ENCODE results near the gene DOK7.

Gene DOK7

GRCh38 chr4:3415471-3416141 is 47.5 kb upstream of the DOK7 start:
- no peak overlapping the region for H3K4ac ChIP-seq (ENCODE audit: low read length)
- no CpG with 5 or more reads among the region's 33 CpGs for WGBS, 2 donors (ENCODE audit: extremely low coverage in 2 of 2, insufficient read length in 2 of 2, insufficient replicate concordance in 1 of 2)
- no peak for DNase-seq (ENCODE audit: low spot score)

GRCh38 chr4:3416270-3416669 is 46.8 kb upstream of the DOK7 start:
- Histone ChIP-seq H2BK12ac (ENCODE audit: low read length) (no peak overlapping the region), H2AFZ (ENCODE audit: low read length) (no peak overlapping the region), H4K91ac (ENCODE audit: low read depth, low read length, poor library complexity) (no peak overlapping the region), H3K27me3 (ENCODE audit: control insufficient read depth in 3 of 3, insufficient read depth in 3 of 3, low read depth in 1 of 3, low read length in 3 of 3) (no peaks in the 10 kb centered on the region), H3K14ac (ENCODE audit: low read length) (no peak overlapping the region), H3K23ac (ENCODE audit: low read depth, low read length, poor library complexity) (no peak overlapping the region), H3K4me1 (ENCODE audit: control insufficient read depth in 2 of 2, insufficient read depth in 1 of 2, low read depth in 1 of 2, low read length in 2 of 2) (peaks cover 0 to 10% of the 10 kb centered on the region in 2 donors), H2BK15ac (ENCODE audit: low read length) (no peak overlapping the region), H3K27ac (replicated peaks; ENCODE audit: low read length) (no peak overlapping the region), H3K4me3 (ENCODE audit: low read length in 2 of 2) (no peak overlapping the region), H3K36me3 (replicated peaks in 1 of 2; ENCODE audit: control insufficient read depth in 2 of 2, insufficient read depth in 2 of 2, low read length in 2 of 2) (peaks cover 18 to 49% of the 10 kb centered on the region in 2 donors), H3K4me2 (ENCODE audit: insufficient read depth, low read length, poor library complexity, severe bottlenecking) (no peak overlapping the region), H3K4ac (ENCODE audit: low read length) (no peak overlapping the region), H2BK120ac (ENCODE audit: low read depth, low read length) (no peak overlapping the region), H3K9me3 (replicated peaks in 1 of 2; ENCODE audit: control insufficient read depth in 2 of 2, insufficient read depth in 1 of 2, low read depth in 1 of 2, low read length in 2 of 2) (no peaks in the 10 kb centered on the region), H2BK5ac (ENCODE audit: low read length) (no peak overlapping the region), H3K9ac (ENCODE audit: low read depth, low read length, poor library complexity) (no peak overlapping the region), H3K18ac (ENCODE audit: low read length) (no peak overlapping the region), H3K79me1 (ENCODE audit: low read depth, low read length) (no peaks in the 10 kb centered on the region), H2AK5ac (ENCODE audit: low read depth, low read length) (no peak overlapping the region), H4K8ac (ENCODE audit: low read depth, low read length) (no peak overlapping the region)
- DNase-seq (ENCODE audit: low spot score) = no peak
- WGBS, 2 donors (ENCODE audit: extremely low coverage in 2 of 2, insufficient read length in 2 of 2, insufficient replicate concordance in 1 of 2) = no CpG with 5 or more reads among the region's 18 CpGs

More at GRCh38 chr4:3415471-3416141, 47.5 kb upstream of the DOK7 start:
- H3K9ac ChIP-seq (ENCODE audit: low read depth, low read length, poor library complexity) = no peak overlapping the region
- no peak overlapping the region for H3K18ac ChIP-seq (ENCODE audit: low read length)
- H3K4me2 ChIP-seq (ENCODE audit: insufficient read depth, low read length, poor library complexity, severe bottlenecking) = no peak overlapping the region
- H3K79me1 ChIP-seq (ENCODE audit: low read depth, low read length) = no peaks in the 10 kb centered on the region
- H2AFZ ChIP-seq (ENCODE audit: low read length) = no peak overlapping the region
- H2BK12ac ChIP-seq (ENCODE audit: low read length) = no peak overlapping the region
- peaks cover 0 to 10% of the 10 kb centered on the region in 2 donors for H3K4me1 ChIP-seq (ENCODE audit: control insufficient read depth in 2 of 2, insufficient read depth in 1 of 2, low read depth in 1 of 2, low read length in 2 of 2)
- H2AK5ac ChIP-seq (ENCODE audit: low read depth, low read length) = no peak overlapping the region
- no peaks in the 10 kb centered on the region for H3K27me3 ChIP-seq (ENCODE audit: control insufficient read depth in 3 of 3, insufficient read depth in 3 of 3, low read depth in 1 of 3, low read length in 3 of 3)
- H2BK15ac ChIP-seq (ENCODE audit: low read length) = no peak overlapping the region
- H3K14ac ChIP-seq (ENCODE audit: low read length) = no peak overlapping the region
- H3K23ac ChIP-seq (ENCODE audit: low read depth, low read length, poor library complexity) = no peak overlapping the region
- H2BK120ac ChIP-seq (ENCODE audit: low read depth, low read length) = no peak overlapping the region
- no peak overlapping the region for H4K8ac ChIP-seq (ENCODE audit: low read depth, low read length)
- no peak overlapping the region for H2BK5ac ChIP-seq (ENCODE audit: low read length)
- H3K27ac ChIP-seq (replicated peaks; ENCODE audit: low read length) = no peak overlapping the region
- no peak overlapping the region for H3K4me3 ChIP-seq (ENCODE audit: low read length in 2 of 2)
- peaks cover 15 to 43% of the 10 kb centered on the region in 2 donors for H3K36me3 ChIP-seq (replicated peaks in 1 of 2; ENCODE audit: control insufficient read depth in 2 of 2, insufficient read depth in 2 of 2, low read length in 2 of 2)
- H4K91ac ChIP-seq (ENCODE audit: low read depth, low read length, poor library complexity) = no peak overlapping the region
- H3K9me3 ChIP-seq (replicated peaks in 1 of 2; ENCODE audit: control insufficient read depth in 2 of 2, insufficient read depth in 1 of 2, low read depth in 1 of 2, low read length in 2 of 2) = no peaks in the 10 kb centered on the region

GRCh38 chr4:3416821-3417221 is 46.3 kb upstream of the DOK7 start:
- H3K79me1 ChIP-seq (ENCODE audit: low read depth, low read length) = no peaks in the 10 kb centered on the region
- H3K14ac ChIP-seq (ENCODE audit: low read length) = no peak overlapping the region
- H3K27ac ChIP-seq (replicated peaks; ENCODE audit: low read length) = no peak overlapping the region
- no peak overlapping the region for H2BK120ac ChIP-seq (ENCODE audit: low read depth, low read length)
- H3K4ac ChIP-seq (ENCODE audit: low read length) = no peak overlapping the region
- no peak overlapping the region for H3K4me2 ChIP-seq (ENCODE audit: insufficient read depth, low read length, poor library complexity, severe bottlenecking)
- no peak overlapping the region for H4K91ac ChIP-seq (ENCODE audit: low read depth, low read length, poor library complexity)
- H3K9ac ChIP-seq (ENCODE audit: low read depth, low read length, poor library complexity) = no peak overlapping the region
- no peak overlapping the region for H2BK12ac ChIP-seq (ENCODE audit: low read length)
- H3K27me3 ChIP-seq (ENCODE audit: control insufficient read depth in 3 of 3, insufficient read depth in 3 of 3, low read depth in 1 of 3, low read length in 3 of 3) = no peaks in the 10 kb centered on the region
- no CpG with 5 or more reads among the region's 17 CpGs for WGBS, 2 donors (ENCODE audit: extremely low coverage in 2 of 2, insufficient read length in 2 of 2, insufficient replicate concordance in 1 of 2)
- H4K8ac ChIP-seq (ENCODE audit: low read depth, low read length) = no peak overlapping the region
- no peaks in the 10 kb centered on the region for H3K9me3 ChIP-seq (replicated peaks in 1 of 2; ENCODE audit: control insufficient read depth in 2 of 2, insufficient read depth in 1 of 2, low read depth in 1 of 2, low read length in 2 of 2)
- no peak for DNase-seq (ENCODE audit: low spot score)
- H3K4me3 ChIP-seq (ENCODE audit: low read length in 2 of 2) = no peak overlapping the region
- no peak overlapping the region for H2BK15ac ChIP-seq (ENCODE audit: low read length)
- peaks cover 0 to 8% of the 10 kb centered on the region in 2 donors for H3K4me1 ChIP-seq (ENCODE audit: control insufficient read depth in 2 of 2, insufficient read depth in 1 of 2, low read depth in 1 of 2, low read length in 2 of 2)
- H3K23ac ChIP-seq (ENCODE audit: low read depth, low read length, poor library complexity) = no peak overlapping the region
- H2AFZ ChIP-seq (ENCODE audit: low read length) = no peak overlapping the region
- H3K18ac ChIP-seq (ENCODE audit: low read length) = no peak overlapping the region
- peaks cover 18 to 55% of the 10 kb centered on the region in 2 donors for H3K36me3 ChIP-seq (replicated peaks in 1 of 2; ENCODE audit: control insufficient read depth in 2 of 2, insufficient read depth in 2 of 2, low read length in 2 of 2)
- no peak overlapping the region for H2AK5ac ChIP-seq (ENCODE audit: low read depth, low read length)
- no peak overlapping the region for H2BK5ac ChIP-seq (ENCODE audit: low read length)

- no peaks in the 10 kb centered on the region for H3K27me3 ChIP-seq (ENCODE audit: control insufficient read depth in 3 of 3, insufficient read depth in 3 of 3, low read depth in 1 of 3, low read length in 3 of 3)
- H3K79me1 ChIP-seq (ENCODE audit: low read depth, low read length) = peaks cover 1% of the 10 kb centered on the region
- peaks cover 18 to 61% of the 10 kb centered on the region in 2 donors for H3K36me3 ChIP-seq (replicated peaks in 1 of 2; ENCODE audit: control insufficient read depth in 2 of 2, insufficient read depth in 2 of 2, low read length in 2 of 2)
- no peak overlapping the region for H2BK120ac ChIP-seq (ENCODE audit: low read depth, low read length)
- no peak overlapping the region for H2BK15ac ChIP-seq (ENCODE audit: low read length)
- no peaks in the 10 kb centered on the region for H3K9me3 ChIP-seq (replicated peaks in 1 of 2; ENCODE audit: control insufficient read depth in 2 of 2, insufficient read depth in 1 of 2, low read depth in 1 of 2, low read length in 2 of 2)
- DNase-seq (ENCODE audit: low spot score) = no peak
- no peak overlapping the region for H3K14ac ChIP-seq (ENCODE audit: low read length)
- no peak overlapping the region for H3K4ac ChIP-seq (ENCODE audit: low read length)
- H4K8ac ChIP-seq (ENCODE audit: low read depth, low read length) = no peak overlapping the region
- no peak overlapping the region for H3K4me2 ChIP-seq (ENCODE audit: insufficient read depth, low read length, poor library complexity, severe bottlenecking)
- peak overlapping the region; percentile 56 for H3K23ac ChIP-seq (ENCODE audit: low read depth, low read length, poor library complexity)
- WGBS, 2 donors (ENCODE audit: extremely low coverage in 2 of 2, insufficient read length in 2 of 2, insufficient replicate concordance in 1 of 2) = no CpG with 5 or more reads among the region's 21 CpGs
- no peak overlapping the region for H2BK5ac ChIP-seq (ENCODE audit: low read length)
- no peak overlapping the region for H2AK5ac ChIP-seq (ENCODE audit: low read depth, low read length)
- H4K91ac ChIP-seq (ENCODE audit: low read depth, low read length, poor library complexity) = no peak overlapping the region
- peak overlapping the region; percentile 48 for H3K18ac ChIP-seq (ENCODE audit: low read length)
- H3K27ac ChIP-seq (replicated peaks; ENCODE audit: low read length) = no peak overlapping the region
- no peak overlapping the region for H2BK12ac ChIP-seq (ENCODE audit: low read length)
- H3K4me1 ChIP-seq (ENCODE audit: control insufficient read depth in 2 of 2, insufficient read depth in 1 of 2, low read depth in 1 of 2, low read length in 2 of 2) = peaks cover 0 to 9% of the 10 kb centered on the region in 2 donors
- no peak overlapping the region for H3K4me3 ChIP-seq (ENCODE audit: low read length in 2 of 2)
- no peak overlapping the region for H3K9ac ChIP-seq (ENCODE audit: low read depth, low read length, poor library complexity)
- no peak overlapping the region for H2AFZ ChIP-seq (ENCODE audit: low read length)
Measured at GRCh38 chr4:3417448-3417847, 45.7 kb upstream of the DOK7 start.
